ENCODE results near the gene ADAMTS8. TPM values are rescaled to one million over a fixed set of nuclear protein-coding genes. Genes with fewer than 3 reads are reported as not detected.

Gene ADAMTS8
- total and polyA plus RNA-seq, 9 of the 15 experiments (the other 6 are each of a cell fraction or from before 2014, with no cell fraction given) = not detected

DNA sequence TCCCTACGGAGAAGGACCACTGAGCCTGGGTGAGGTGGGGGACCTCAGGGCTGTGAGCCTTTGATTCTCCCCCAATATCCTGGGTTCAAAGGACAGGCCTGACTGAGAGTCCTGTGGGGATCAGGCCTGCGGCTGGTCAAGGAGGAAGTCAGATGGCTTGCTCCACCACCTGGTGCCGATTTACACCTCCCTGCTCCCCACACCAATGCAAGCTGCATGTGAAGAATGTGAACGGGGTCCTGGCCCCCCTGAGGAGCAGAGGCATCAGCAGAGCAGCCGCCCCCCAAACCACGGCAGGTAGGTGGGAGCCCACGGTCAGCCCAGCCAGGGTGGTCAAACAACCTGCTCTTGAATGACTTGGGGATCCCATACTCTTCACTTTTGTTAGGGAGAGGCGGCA is 6.7 kb downstream of the ADAMTS8 start:
- FAIRE-seq (no peak), DNase-seq (ENCODE audit: extremely low read depth in 1 of 4, low spot score in 3 of 4) (no peak), ATAC-seq (no peak)
- Histone ChIP-seq H3K4me3 (no peak overlapping the region), H3K9me3 (replicated peaks; ENCODE audit: control insufficient read depth, insufficient read depth, low read depth, low read length) (no peaks in the 10 kb centered on the region), H3K79me2 (ENCODE audit: control insufficient read depth, insufficient read depth, low read length) (no peaks in the 10 kb centered on the region), H3K4me2 (ENCODE audit: insufficient read depth, low read length) (no peak overlapping the region), H2AFZ (ENCODE audit: low read depth, low read length) (no peak overlapping the region), H3K9ac (ENCODE audit: insufficient read depth in 1 of 2, low read depth in 2 of 2, low read length in 2 of 2) (no peak overlapping the region), H3K36me3 (ENCODE audit: control insufficient read depth, insufficient read depth, low read length) (no peaks in the 10 kb centered on the region), H3K27ac (ENCODE audit: extremely low read depth, low read depth, low read length) (no peak overlapping the region), H4K20me1 (replicated peaks; ENCODE audit: control insufficient read depth, insufficient read depth, low read length) (peaks cover 17% of the 10 kb centered on the region; the same call in 1 of the 2 replicates), H3K9me1 (ENCODE audit: control insufficient read depth, insufficient read depth, low read length) (no peaks in the 10 kb centered on the region), H3K27me3 (ENCODE audit: control insufficient read depth in 2 of 2, insufficient read depth in 2 of 2, low read length in 2 of 2) (peaks cover 51 to 92% of the 10 kb centered on the region in 2 experiments), H3K4me1 (replicated peaks in 1 of 2; ENCODE audit: control insufficient read depth in 2 of 2, insufficient read depth in 2 of 2, low read length in 2 of 2) (no peaks in the 10 kb centered on the region)
- ChIA-PET POLR2A (no interaction called here), CTCF (ENCODE audit: low intra/inter-chr PET ratio) (no interaction called here)
- no TSS peak for BruUV-seq (replicated peaks)
- in situ Hi-C loops (cut with MboI) = loop anchor here (10.0 kb wide), 1 partner anchor 207 kb away; no protein-coding TSS in a partner anchor
- 2% methylated on average over 7 of the region's 8 CpGs for WGBS (ENCODE audit: insufficient coverage, low coverage, missing lambda C conversion rate)
- intact Hi-C loops (cut with micrococcal nuclease) = no loop called here
- TF ChIP-seq GATAD2A (IDR thresholded peaks at IDR 0.05) = no peak
- TF ChIP-seq, protein P1, sequence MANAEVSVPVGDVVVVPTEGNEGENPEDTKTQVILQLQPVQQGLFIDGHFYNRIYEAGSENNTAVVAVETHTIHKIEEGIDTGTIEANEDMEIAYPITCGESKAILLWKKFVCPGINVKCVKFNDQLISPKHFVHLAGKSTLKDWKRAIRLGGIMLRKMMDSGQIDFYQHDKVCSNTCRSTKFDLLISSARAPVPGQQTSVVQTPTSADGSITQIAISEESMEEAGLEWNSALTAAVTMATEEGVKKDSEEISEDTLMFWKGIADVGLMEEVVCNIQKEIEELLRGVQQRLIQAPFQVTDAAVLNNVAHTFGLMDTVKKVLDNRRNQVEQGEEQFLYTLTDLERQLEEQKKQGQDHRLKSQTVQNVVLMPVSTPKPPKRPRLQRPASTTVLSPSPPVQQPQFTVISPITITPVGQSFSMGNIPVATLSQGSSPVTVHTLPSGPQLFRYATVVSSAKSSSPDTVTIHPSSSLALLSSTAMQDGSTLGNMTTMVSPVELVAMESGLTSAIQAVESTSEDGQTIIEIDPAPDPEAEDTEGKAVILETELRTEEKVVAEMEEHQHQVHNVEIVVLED (CRISPR knock-in tag; IDR thresholded peaks at IDR 0.05) = no peak
- no peak for TF ChIP-seq PHB2 (IDR thresholded peaks at IDR 0.05; ENCODE audit: low read depth)
- TF ChIP-seq, protein P2, sequence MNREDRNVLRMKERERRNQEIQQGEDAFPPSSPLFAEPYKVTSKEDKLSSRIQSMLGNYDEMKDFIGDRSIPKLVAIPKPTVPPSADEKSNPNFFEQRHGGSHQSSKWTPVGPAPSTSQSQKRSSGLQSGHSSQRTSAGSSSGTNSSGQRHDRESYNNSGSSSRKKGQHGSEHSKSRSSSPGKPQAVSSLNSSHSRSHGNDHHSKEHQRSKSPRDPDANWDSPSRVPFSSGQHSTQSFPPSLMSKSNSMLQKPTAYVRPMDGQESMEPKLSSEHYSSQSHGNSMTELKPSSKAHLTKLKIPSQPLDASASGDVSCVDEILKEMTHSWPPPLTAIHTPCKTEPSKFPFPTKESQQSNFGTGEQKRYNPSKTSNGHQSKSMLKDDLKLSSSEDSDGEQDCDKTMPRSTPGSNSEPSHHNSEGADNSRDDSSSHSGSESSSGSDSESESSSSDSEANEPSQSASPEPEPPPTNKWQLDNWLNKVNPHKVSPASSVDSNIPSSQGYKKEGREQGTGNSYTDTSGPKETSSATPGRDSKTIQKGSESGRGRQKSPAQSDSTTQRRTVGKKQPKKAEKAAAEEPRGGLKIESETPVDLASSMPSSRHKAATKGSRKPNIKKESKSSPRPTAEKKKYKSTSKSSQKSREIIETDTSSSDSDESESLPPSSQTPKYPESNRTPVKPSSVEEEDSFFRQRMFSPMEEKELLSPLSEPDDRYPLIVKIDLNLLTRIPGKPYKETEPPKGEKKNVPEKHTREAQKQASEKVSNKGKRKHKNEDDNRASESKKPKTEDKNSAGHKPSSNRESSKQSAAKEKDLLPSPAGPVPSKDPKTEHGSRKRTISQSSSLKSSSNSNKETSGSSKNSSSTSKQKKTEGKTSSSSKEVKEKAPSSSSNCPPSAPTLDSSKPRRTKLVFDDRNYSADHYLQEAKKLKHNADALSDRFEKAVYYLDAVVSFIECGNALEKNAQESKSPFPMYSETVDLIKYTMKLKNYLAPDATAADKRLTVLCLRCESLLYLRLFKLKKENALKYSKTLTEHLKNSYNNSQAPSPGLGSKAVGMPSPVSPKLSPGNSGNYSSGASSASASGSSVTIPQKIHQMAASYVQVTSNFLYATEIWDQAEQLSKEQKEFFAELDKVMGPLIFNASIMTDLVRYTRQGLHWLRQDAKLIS (CRISPR knock-in tag; IDR thresholded peaks at IDR 0.05) = no peak
- TF ChIP-seq ZNF766 (CRISPR knock-in tag; conservative IDR thresholded peaks at IDR 0.05) = no peak
- TF ChIP-seq, protein P3, sequence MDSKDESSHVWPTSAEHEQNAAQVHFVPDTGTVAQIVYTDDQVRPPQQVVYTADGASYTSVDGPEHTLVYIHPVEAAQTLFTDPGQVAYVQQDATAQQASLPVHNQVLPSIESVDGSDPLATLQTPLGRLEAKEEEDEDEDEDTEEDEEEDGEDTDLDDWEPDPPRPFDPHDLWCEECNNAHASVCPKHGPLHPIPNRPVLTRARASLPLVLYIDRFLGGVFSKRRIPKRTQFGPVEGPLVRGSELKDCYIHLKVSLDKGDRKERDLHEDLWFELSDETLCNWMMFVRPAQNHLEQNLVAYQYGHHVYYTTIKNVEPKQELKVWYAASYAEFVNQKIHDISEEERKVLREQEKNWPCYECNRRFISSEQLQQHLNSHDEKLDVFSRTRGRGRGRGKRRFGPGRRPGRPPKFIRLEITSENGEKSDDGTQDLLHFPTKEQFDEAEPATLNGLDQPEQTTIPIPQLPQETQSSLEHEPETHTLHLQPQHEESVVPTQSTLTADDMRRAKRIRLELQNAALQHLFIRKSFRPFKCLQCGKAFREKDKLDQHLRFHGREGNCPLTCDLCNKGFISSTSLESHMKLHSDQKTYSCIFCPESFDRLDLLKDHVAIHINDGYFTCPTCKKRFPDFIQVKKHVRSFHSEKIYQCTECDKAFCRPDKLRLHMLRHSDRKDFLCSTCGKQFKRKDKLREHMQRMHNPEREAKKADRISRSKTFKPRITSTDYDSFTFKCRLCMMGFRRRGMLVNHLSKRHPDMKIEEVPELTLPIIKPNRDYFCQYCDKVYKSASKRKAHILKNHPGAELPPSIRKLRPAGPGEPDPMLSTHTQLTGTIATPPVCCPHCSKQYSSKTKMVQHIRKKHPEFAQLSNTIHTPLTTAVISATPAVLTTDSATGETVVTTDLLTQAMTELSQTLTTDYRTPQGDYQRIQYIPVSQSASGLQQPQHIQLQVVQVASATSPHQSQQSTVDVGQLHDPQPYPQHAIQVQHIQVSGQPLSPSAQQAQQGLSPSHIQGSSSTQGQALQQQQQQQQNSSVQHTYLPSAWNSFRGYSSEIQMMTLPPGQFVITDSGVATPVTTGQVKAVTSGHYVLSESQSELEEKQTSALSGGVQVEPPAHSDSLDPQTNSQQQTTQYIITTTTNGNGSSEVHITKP (IDR thresholded peaks at IDR 0.05; ENCODE audit: partially characterized antibody) = no peak
- no peak for TF ChIP-seq FOXA1 (IDR thresholded peaks at IDR 0.05; ENCODE audit: borderline replicate concordance)
- no peak for TF ChIP-seq EP400 (IDR thresholded peaks at IDR 0.05)
- TF ChIP-seq ASH1L (IDR thresholded peaks at IDR 0.05; ENCODE audit: borderline replicate concordance, low read depth, partially characterized antibody) = no peak
- TF ChIP-seq, protein P4, sequence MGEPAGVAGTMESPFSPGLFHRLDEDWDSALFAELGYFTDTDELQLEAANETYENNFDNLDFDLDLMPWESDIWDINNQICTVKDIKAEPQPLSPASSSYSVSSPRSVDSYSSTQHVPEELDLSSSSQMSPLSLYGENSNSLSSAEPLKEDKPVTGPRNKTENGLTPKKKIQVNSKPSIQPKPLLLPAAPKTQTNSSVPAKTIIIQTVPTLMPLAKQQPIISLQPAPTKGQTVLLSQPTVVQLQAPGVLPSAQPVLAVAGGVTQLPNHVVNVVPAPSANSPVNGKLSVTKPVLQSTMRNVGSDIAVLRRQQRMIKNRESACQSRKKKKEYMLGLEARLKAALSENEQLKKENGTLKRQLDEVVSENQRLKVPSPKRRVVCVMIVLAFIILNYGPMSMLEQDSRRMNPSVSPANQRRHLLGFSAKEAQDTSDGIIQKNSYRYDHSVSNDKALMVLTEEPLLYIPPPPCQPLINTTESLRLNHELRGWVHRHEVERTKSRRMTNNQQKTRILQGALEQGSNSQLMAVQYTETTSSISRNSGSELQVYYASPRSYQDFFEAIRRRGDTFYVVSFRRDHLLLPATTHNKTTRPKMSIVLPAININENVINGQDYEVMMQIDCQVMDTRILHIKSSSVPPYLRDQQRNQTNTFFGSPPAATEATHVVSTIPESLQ (CRISPR knock-in tag; IDR thresholded peaks at IDR 0.05) = no peak
- no peak for TF ChIP-seq MBD2 (IDR thresholded peaks at IDR 0.05; ENCODE audit: borderline replicate concordance, low read depth)
- TF ChIP-seq ZNF699 (CRISPR knock-in tag; IDR thresholded peaks at IDR 0.05; ENCODE audit: insufficient replicate concordance) = no peak
